ENCODE results near the gene CNN1.
"Not testable (repeated sequence)": the region's sequence is repeated elsewhere in the genome, so short reads cannot be mapped to it uniquely, and the experiment has no call there.

Gene CNN1

DNA sequence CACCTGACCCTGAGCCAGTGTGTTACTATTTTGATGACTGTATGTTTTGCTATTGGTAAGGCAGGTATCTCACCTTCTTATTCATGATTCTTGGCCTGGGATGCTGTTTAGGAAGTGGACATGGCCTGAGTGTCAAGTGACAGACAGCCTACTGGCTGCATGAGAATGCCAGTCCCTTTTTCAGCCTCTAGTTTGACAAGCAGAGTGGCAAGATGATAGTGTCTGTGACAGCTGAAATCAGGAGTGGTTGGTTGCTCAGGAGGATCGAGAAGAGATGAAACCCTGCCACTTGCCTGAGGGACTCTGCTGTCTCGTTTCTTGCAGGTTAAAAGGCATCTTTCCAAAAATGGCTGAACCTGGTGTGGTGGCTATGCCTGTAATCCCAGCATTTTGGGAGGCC lies 27.5 kb downstream of the CNN1 start:
- Histone ChIP-seq H2AFZ (ENCODE audit: low read depth, low read length, severe bottlenecking) (no peak overlapping the region), H3K9me2 (replicated peaks; ENCODE audit: insufficient read depth, low read length) (no peaks in the 10 kb centered on the region), H3K9me3 (ENCODE audit: insufficient read depth, low read length) (no peaks in the 10 kb centered on the region), H4K20me1 (ENCODE audit: low read depth, low read length) (no peaks in the 10 kb centered on the region), H3K27me3 (ENCODE audit: low read length) (no peaks in the 10 kb centered on the region), H3K4me2 (ENCODE audit: low read depth, low read length, poor library complexity, severe bottlenecking) (no peak overlapping the region), H3K79me2 (ENCODE audit: insufficient read depth, low read length) (no peaks in the 10 kb centered on the region), H3K4me3 (ENCODE audit: insufficient read depth, low read length, poor library complexity, severe bottlenecking) (no peak overlapping the region), H3K36me3 (ENCODE audit: low read length) (no peaks in the 10 kb centered on the region), H3F3A (ENCODE audit: insufficient read depth) (peaks cover 13% of the 10 kb centered on the region), H3K27ac (ENCODE audit: low read depth, low read length) (no peak overlapping the region), H3K9ac (ENCODE audit: low read length) (no peak overlapping the region)
- TF ChIP-seq, protein P1, sequence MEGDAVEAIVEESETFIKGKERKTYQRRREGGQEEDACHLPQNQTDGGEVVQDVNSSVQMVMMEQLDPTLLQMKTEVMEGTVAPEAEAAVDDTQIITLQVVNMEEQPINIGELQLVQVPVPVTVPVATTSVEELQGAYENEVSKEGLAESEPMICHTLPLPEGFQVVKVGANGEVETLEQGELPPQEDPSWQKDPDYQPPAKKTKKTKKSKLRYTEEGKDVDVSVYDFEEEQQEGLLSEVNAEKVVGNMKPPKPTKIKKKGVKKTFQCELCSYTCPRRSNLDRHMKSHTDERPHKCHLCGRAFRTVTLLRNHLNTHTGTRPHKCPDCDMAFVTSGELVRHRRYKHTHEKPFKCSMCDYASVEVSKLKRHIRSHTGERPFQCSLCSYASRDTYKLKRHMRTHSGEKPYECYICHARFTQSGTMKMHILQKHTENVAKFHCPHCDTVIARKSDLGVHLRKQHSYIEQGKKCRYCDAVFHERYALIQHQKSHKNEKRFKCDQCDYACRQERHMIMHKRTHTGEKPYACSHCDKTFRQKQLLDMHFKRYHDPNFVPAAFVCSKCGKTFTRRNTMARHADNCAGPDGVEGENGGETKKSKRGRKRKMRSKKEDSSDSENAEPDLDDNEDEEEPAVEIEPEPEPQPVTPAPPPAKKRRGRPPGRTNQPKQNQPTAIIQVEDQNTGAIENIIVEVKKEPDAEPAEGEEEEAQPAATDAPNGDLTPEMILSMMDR (IDR thresholded peaks at IDR 0.05; ENCODE audit: insufficient read depth, low read length, poor library complexity, severe bottlenecking): no peak
- TF ChIP-seq EZH2phosphoT487 (conservative IDR thresholded peaks at IDR 0.05; ENCODE audit: low read length): no peak

DNA sequence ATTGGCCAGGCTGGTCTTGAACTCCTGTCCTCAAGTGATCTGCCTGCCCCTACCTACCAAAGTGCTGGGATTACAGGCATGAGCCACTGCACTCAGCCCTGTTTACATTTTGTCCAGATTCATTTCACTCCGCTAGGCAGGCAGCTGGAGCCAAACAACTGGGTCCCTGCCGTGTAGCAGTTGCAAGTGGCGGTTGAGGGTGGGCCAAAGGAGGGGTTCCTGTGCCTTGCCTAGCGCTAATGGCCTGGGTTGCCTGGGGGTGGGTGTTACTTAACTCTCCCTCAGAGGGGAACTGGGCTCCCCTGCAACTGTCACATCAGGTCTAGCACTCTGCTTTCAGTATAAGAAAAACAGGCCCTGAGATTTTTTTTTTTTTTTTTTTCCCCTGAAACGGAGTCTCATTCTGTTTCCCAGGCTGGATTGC lies 31.4 kb downstream of the CNN1 start:
- peaks cover 13% of the 10 kb centered on the region for H3F3A ChIP-seq (ENCODE audit: insufficient read depth)
- no peak overlapping the region for H3K4me2 ChIP-seq (ENCODE audit: low read depth, low read length, poor library complexity, severe bottlenecking)
- no peaks in the 10 kb centered on the region for H3K27me3 ChIP-seq (ENCODE audit: low read length)
- H3K9me2 ChIP-seq (replicated peaks; ENCODE audit: insufficient read depth, low read length): no peaks in the 10 kb centered on the region
- no peaks in the 10 kb centered on the region for H3K9me3 ChIP-seq (ENCODE audit: insufficient read depth, low read length)
- no peak overlapping the region for H3K9ac ChIP-seq (ENCODE audit: low read length)
- H3K36me3 ChIP-seq (ENCODE audit: low read length): no peaks in the 10 kb centered on the region
- H2AFZ ChIP-seq (ENCODE audit: low read depth, low read length, severe bottlenecking): no peak overlapping the region
- no peaks in the 10 kb centered on the region for H3K79me2 ChIP-seq (ENCODE audit: insufficient read depth, low read length)
- H3K27ac ChIP-seq (ENCODE audit: low read depth, low read length): no peak overlapping the region
- H4K20me1 ChIP-seq (ENCODE audit: low read depth, low read length): no peaks in the 10 kb centered on the region
- no peak overlapping the region for H3K4me3 ChIP-seq (ENCODE audit: insufficient read depth, low read length, poor library complexity, severe bottlenecking)
- TF ChIP-seq, protein P1 (IDR thresholded peaks at IDR 0.05; ENCODE audit: insufficient read depth, low read length, poor library complexity, severe bottlenecking): no peak
- TF ChIP-seq EZH2phosphoT487 (conservative IDR thresholded peaks at IDR 0.05; ENCODE audit: low read length): no peak

DNA sequence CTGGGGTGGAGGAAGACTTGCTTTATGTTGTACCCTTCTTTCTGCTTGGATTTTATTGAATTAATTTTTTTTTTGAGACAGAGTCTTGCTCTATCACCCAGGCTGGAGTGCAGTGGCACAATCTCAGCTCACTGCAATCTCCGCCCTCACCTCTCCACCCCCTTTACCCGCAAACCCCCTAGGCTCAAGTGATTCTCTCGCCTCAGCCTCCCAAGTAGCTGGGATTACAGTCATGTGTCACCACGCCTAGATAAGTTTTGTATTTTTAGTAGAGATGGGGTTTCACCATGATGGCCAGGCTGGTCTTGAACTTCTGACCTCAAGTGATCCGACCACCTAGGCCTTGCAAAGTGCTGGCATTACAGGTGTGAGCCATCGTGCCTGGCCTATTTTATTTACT lies 34.7 kb downstream of the CNN1 start:
- H3F3A ChIP-seq (ENCODE audit: insufficient read depth); H3K9me3 ChIP-seq (ENCODE audit: insufficient read depth, low read length); H3K4me2 ChIP-seq (ENCODE audit: low read depth, low read length, poor library complexity, severe bottlenecking); H3K9ac ChIP-seq (ENCODE audit: low read length); H3K27me3 ChIP-seq (ENCODE audit: low read length); H3K36me3 ChIP-seq (ENCODE audit: low read length); H3K27ac ChIP-seq (ENCODE audit: low read depth, low read length); H4K20me1 ChIP-seq (ENCODE audit: low read depth, low read length); H2AFZ ChIP-seq (ENCODE audit: low read depth, low read length, severe bottlenecking); H3K9me2 ChIP-seq (replicated peaks; ENCODE audit: insufficient read depth, low read length); H3K4me3 ChIP-seq (ENCODE audit: insufficient read depth, low read length, poor library complexity, severe bottlenecking); H3K79me2 ChIP-seq (ENCODE audit: insufficient read depth, low read length): not testable (repeated sequence)

DNA sequence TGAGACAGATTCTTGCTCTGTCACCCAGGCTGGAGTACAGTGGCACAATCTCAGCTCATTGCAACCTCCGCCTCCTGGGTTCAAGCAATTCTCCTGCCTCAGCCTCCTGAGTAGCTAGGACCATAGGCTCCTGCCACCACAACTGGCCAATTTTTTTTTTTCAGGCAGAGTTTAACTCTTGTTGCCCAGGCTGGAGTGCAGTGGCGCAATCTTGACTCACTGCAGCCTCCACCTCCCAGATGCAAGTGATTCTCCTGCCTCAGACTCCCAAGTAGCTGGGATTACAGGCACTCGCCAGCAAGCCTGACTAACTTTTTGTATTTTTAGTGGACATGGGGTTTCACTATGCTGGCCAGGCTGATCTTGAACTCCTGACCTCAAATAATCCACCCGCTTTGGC lies 35.1 kb downstream of the CNN1 start:
- not testable (repeated sequence) for H3K36me3 ChIP-seq (ENCODE audit: low read length); H3K4me3 ChIP-seq (ENCODE audit: insufficient read depth, low read length, poor library complexity, severe bottlenecking); H3K4me2 ChIP-seq (ENCODE audit: low read depth, low read length, poor library complexity, severe bottlenecking); H3K9ac ChIP-seq (ENCODE audit: low read length); H3K27me3 ChIP-seq (ENCODE audit: low read length); H3K79me2 ChIP-seq (ENCODE audit: insufficient read depth, low read length); H4K20me1 ChIP-seq (ENCODE audit: low read depth, low read length); H3K9me2 ChIP-seq (replicated peaks; ENCODE audit: insufficient read depth, low read length); H3K9me3 ChIP-seq (ENCODE audit: insufficient read depth, low read length); H2AFZ ChIP-seq (ENCODE audit: low read depth, low read length, severe bottlenecking); H3F3A ChIP-seq (ENCODE audit: insufficient read depth); H3K27ac ChIP-seq (ENCODE audit: low read depth, low read length)
